ENCODE data around the gene CDH6. TPM values are rescaled to one million over a fixed set of nuclear protein-coding genes. Genes with fewer than 3 reads are reported as not detected.
A peak's percentile ranks its signal among the peaks of the same experiment; 100 is the strongest.

CDH6 gene
- total RNA-seq, result 1 to 10 TPM; 6.0 to 7.6 TPM
- long read RNA-seq, donor 1, partial matches to known transcripts, result 0 of 1 reads
- long read RNA-seq, donor 1, other reads (novel, unspliced or antisense), result 1 of 1 reads
- long read RNA-seq, donor 2, partial matches to known transcripts, result 2 of 4 reads
- long read RNA-seq, donor 2, other reads (novel, unspliced or antisense), result 2 of 4 reads

DNA sequence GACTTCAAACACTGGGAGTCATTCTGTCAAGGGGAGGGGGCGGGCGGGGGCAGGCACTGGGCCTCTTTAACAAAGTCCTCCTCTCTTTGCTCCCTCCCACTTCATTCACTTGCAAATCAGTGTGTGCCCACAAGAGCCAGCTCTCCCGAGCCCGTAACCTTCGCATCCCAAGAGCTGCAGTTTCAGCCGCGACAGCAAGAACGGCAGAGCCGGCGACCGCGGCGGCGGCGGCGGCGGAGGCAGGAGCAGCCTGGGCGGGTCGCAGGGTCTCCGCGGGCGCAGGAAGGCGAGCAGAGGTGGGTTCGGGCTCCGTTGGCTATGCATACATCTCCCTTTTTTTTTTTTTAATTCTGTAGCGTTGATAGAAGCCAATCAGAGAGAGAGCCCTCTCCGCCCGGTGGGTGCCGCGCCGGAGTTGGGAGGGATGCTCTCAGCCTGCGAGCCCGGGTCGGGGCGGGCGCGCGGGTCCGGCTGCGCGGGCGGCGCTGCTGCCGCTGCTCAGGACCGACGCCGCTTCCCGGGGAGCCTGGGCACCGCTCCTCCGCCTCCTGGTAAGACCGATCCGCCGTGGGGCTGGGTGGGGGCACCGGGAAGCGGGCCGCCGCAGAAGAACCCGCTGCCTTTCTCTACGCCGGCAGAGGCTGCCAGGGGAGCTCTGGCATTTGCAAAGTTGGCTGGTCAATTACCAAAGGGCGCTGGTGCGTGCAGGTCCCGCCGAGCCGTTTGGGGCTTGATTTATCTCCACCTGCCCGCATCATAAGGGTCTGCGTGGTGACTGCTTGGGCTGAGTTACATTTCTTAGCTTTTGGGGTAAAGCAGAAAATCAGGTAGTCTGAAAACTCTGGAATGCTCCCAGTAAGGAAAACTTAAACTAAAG lies at the start of gene CDH6:
Gene CDH6, plus strand, starts transcription at position 96 of the 877 bp plus-strand sequence. CDS start 73,788 bp downstream, outside the sequence.
- intact Hi-C loops (cut with DNase I), result loop anchor here in 1 of 2 donors (5.0 kb wide), 1 partner anchor 652 kb away; no protein-coding TSS in a partner anchor
- DNase-seq (ENCODE audit: low spot score), result peak; percentile 79

DNA sequence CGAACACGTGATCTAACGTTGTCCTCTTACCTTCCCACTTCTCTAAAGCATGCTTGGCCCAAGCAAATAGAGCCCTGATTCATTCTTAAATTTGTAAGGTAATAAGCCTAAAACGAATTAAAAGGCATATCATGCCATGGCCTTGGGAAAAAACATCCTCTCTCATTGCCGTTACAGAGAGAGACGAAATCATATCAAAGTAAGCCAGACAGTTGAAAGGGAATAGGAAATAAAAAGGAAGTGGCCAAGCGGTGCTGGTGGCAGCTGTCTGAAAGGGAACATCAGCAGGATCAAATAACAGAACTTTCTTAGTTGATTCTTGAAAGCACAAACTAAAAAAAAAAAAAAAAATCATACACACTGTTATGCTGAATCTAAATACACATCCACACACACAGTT lies 49.1 kb upstream of the CDH6 start:
- no peak for DNase-seq (ENCODE audit: low spot score)
- intact Hi-C loops (cut with DNase I), result no loop called here

DNA sequence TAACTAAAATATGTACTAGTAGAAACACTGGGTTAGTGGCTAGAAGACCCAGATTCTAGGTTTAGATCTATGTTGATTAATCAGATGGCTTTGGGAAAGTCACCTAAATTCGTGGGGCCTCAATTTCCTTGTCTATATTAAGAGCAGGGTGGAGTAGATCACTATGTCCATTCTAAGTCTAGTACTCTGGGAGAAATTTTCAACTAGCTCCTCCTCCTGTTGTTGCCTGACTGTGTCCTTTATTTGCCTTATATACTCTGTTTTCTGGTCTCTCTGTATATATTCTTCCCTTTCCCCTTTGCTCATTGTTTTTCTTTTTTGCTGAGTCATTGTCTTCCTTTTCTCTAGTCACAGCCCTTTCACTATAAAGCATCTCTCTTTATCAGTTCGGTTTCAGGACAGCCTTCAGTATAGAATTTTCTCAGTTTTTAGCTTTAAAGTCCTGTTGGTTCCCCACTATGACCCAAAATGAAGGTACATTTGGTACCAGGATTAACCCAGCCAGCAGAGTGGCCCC lies 44.5 kb upstream of the CDH6 start:
- intact Hi-C loops (cut with DNase I), result no loop called here
- DNase-seq (ENCODE audit: low spot score), result no peak

DNA sequence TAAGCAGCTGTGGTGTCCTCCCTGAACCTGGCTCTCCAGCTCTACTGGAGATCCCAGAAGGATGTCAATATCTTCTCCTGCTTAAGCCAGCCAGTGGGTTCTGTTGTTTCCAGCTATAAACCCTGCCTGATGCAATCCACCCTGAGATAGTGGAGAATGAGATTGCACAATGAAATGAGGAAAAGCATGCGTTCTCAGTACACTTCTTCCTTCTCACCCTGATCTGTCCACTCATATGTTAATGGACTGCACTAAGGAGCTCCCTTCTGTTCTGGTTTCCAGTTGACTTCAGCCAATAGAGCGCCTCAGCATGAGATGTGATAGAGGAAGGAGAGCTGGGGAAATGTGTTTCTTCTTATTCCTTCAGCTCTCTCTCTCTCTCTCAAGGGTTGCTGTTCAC lies 40.0 kb upstream of the CDH6 start:
- DNase-seq (ENCODE audit: low spot score), result no peak
- intact Hi-C loops (cut with DNase I), result no loop called here

DNA sequence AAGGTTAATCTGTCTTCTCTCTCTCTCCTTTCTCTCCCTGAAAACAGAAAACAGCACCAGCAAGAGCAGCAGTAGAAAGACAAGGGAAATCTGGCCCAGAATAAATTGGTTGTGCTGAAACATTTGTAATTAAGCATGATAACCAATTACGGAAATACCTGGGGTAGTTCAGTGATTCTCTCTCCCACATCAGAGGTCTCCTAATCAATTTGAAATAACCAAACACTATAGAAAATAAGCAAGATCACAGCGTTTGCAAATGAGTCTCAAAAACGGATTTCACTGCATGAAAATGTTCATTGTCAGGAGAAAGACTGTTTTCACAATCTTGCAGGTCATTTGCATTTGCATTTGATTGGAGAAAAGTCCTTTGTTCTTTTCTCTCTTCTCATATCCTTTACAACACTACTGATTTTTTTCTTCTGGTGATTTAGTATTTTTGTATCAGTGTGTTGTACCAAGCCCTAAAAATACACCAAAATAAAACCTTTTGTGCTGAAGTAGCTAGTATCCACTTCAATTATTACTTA lies 36.8 kb upstream of the CDH6 start:
- DNase-seq (ENCODE audit: low spot score), result no peak
- intact Hi-C loops (cut with DNase I), result no loop called here

DNA sequence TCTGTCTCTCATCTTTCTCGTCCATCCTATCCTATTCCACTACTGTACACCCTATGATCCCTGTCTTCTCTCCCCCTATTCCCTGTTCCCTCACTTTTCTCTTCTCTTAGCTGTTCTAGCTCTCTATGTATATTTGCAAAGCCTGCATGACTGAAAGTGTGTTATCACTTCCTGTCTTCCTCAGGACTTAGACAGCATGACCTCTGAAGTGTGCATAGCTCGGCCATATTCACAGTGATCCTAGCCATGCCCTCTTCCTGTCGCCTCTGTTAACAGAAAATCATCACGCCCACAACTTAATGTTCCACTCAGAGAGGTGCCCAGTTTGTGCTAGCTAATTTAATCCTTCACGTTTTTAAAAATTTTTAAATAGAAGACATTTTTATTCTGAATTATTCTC lies 35.8 kb upstream of the CDH6 start:
- intact Hi-C loops (cut with DNase I), result no loop called here

DNA sequence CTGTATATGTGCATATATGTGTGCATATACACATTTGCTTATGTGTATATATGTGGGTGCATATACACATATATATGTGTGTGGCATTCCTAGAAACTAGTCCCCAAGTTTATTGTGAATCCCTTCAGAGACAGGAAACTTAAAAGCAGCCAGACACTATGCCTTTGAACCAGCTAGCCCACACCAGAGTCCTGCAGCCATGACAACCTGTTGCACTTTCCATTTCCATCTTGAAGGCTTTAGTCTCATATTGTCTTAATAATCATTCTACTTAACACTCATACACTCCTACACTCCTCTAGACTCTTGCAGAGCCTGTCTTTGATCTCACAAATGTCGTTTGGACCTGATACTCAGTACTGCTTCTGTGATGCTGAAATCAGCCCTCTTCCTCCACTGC lies 34.8 kb upstream of the CDH6 start:
- DNase-seq (ENCODE audit: low spot score), result no peak
- intact Hi-C loops (cut with DNase I), result no loop called here

More for the DNA sequence above, 35.8 kb upstream of the CDH6 start:
- DNase-seq (ENCODE audit: low spot score), result no peak

DNA sequence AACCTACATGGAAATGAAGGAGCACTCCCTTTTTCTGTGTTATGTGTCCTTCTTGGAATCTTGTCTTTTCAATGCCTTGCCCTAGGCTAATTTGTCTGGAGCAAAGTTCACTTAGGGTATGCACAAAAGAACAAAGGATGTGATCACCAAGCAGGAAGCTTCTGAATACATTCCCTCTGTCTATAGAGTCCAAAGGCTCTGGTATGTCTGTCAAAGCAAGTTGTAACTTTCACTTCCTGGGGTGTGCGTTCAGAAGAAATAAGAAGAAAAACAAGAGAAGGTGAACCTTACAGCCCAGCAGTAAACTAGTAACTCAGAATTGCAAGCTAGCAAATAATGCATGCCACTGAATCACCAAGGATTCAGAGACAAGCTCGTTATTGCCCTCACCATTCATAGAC lies 31.7 kb upstream of the CDH6 start:
- DNase-seq (ENCODE audit: low spot score), result no peak
- intact Hi-C loops (cut with DNase I), result no loop called here

DNA sequence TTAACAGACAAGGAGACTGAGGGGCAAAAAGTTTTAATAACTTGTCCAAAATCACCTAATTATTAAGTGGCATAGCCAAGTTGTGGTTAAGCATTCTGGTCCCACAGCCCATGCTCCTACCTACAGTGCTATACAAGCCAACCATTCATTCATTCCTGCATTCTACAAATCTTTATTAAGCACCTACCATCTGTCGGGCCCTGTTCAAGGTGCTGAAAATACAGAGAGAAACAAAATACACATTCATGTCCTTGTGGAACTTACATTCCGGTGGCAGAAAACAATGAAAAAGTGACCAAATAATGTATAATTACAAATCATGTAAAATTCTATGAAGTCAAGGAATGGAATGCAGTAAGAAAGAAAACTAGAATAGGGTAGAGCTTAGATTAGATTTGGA lies 27.8 kb upstream of the CDH6 start:
- DNase-seq (ENCODE audit: low spot score), result no peak
- intact Hi-C loops (cut with DNase I), result loop anchor here in 1 of 2 donors (2.0 kb wide), 1 partner anchor 51 kb away; no protein-coding TSS in a partner anchor

DNA sequence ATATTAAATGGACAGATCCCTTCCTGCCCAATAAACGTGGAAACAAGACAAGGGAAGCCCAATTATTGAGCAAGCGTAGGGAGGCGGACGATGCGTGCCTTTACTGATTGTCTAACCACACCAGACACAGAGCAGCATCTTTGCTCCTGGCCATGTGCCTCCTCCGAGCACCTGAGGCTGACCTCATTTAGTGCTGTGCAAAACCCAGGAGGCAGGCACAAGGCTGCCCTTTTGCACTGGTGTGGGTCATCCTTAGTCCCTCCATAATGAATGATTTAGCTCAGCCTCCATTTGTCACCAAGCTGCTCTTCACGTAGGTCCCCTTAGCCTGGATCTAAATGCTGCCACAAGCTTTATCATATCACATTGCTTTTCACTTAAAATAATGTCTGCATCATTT lies 24.1 kb upstream of the CDH6 start:
- intact Hi-C loops (cut with DNase I), result no loop called here

DNA sequence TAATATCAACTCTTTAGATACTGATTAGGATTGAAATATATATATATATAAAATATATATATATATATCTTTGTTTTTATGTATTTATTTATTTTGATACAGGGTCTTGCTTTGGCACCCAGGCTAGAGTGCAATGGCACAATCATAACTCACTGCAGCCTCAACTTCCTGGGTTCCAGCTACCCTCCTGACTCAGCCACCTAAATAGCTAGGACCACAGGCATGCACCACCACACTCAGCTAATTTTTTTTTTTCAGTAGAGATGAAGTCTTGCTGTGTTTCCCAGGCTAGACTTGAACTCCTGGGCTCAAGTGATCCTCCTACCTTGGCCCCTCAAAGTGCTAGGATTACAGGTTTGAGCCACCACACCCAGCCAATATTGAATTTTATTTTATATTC lies 20.6 kb upstream of the CDH6 start:
- DNase-seq (ENCODE audit: low spot score), result no peak
- intact Hi-C loops (cut with DNase I), result no loop called here

More for the DNA sequence above, 24.1 kb upstream of the CDH6 start:
- no peak for DNase-seq (ENCODE audit: low spot score)

DNA sequence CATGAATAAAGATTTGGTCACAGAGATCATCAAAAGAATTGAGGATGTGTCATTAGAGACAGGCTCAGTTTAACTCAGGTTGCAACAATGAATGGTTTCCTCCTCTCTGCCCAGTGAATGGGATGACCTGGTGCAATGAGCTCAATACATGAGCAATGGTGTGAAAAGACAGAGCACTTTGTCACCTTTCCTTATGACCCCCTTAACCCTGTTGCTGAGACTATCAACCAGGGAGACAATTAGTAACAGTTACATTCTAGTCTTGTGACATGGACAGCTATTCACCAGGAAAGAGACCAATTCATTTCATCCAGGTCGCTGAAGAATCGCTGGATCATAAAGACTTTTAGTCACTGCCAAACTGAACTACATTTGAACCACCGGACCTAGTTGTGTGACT lies 19.9 kb upstream of the CDH6 start:
- no peak for DNase-seq (ENCODE audit: low spot score)
- intact Hi-C loops (cut with DNase I), result no loop called here

DNA sequence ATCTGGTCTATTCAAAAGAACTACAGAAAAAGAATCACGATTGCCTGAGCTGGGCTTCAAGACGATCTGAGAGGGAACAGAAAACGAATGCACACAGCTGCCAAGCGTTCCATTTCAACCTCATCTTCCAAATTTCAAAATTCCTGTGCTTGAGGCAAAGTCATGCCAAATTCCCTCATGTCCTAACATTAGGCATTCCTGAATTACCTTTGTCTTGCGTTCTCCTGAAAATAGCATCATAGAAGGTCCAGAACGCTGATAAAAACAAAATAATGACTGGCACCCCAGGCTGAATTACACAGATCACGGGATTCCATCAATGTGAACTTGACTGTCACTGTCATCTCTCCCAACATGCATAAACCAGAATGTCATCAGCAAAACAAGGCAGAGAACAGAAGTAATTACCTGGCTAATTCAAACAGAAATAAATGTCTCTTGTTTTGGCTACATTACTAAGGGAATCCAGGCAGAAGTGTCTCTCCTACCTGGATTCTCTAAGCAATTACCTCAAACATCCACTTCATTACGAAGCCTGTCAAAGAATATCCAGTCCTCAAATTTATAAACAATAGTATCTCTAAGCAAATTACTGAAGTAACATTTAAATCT lies 12.0 kb upstream of the CDH6 start:
- DNase-seq (ENCODE audit: low spot score), result no peak
- intact Hi-C loops (cut with DNase I), result no loop called here

DNA sequence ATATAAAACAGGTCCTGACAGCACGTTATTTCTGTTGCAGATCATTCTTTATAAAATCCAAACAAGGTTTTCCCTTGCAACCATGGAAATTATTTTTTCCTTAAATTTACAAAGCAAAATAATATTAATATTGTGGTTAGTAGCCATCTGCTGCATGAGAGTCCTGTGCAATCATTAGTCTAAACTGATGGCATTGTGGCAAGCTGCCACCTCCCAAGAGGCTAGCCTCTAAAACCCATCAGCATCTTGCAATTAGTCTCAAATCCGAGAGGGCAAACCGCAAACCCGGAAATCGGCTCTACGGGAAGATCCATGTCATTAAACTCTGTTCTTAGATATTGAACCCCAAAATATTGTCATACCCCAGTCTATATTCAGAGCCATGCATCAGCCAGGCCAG lies 11.3 kb upstream of the CDH6 start:
- no peak for DNase-seq (ENCODE audit: low spot score)
- intact Hi-C loops (cut with DNase I), result no loop called here

DNA sequence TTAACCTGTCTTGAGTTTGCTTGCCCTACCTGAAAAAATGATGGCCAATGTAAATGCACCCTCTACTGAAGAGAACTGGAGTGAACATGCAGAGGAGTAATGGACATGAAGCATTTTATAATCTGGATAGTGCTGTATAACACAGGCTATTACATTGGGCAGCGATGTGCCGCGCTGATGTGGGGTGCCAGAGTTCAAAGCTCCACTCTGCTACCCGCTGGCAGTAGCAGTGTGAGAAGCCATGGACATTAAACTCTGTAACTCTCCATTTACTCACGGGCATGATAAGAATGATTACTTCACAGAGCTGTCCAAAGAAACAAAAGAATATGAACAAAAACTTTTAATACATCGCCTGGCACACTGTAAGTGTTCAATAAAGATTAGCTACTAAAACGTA lies 7.5 kb upstream of the CDH6 start:
- DNase-seq (ENCODE audit: low spot score), result no peak
- intact Hi-C loops (cut with DNase I), result no loop called here

DNA sequence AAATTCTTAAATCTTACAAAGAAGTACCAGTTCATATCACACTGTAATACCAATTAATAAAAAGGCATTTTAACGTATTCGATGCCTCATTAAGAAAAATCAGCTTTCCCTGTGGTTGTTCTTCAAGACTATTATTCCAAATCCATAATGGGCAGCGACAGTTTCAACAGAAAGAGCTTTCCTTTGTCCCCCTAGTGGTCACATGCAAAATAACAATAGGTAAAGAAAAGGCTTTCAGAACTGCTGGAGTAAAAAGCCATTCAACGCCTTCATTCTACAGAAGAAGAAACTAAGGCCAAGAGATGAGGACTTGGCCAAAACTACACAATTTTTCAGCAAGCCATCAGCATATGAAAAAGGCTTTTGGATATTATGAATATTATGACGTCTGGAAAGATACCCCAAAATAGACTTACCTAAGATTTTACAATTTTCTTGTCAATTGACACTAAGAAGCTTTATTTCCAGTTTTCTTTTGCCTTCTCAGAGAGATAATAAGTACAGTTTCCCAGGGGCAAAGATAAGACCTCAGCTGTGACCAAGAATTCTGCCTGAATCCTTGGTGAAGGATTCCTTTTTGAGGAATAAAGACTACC lies 6.7 kb upstream of the CDH6 start:
- intact Hi-C loops (cut with DNase I), result no loop called here
- no peak for DNase-seq (ENCODE audit: low spot score)

DNA sequence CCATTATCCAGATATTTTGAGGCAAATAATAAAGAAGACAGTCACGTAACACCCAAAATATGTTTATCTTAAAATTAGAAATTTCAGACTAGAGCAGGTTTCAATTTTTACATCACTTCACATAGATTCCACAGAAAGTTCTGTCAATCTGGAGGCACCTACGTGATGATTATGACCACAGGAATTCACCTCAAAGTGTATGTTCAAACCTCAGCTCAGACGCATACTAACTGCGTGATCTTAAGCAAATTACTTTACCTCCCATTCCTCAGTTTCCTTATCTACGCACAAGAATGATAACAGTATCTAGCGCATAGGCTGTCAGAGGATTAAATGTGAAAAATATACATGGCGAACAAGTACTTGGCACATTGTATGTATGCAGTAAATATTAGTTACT lies 5.9 kb upstream of the CDH6 start:
- no peak for DNase-seq (ENCODE audit: low spot score)
- intact Hi-C loops (cut with DNase I), result no loop called here

DNA sequence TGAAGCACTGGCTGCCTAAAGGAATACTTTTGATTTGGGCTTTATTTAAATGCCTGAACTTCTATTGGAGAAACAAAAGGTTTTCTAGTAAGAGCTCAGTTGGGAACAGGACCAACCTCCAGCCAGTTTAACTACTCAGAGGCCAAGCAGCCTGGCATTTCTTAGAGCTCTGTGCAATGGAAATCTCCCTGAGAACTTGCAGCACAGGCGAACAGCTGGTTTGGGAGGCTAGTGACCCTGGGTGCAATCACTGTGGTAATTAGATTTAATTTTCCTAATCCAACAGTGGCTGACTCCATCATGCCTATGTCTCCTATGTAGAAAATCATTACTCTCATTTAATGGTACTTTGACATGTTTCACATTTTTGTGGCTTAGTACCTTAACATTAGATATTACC lies 1.0 kb upstream of the CDH6 start:
- DNase-seq (ENCODE audit: low spot score), result no peak
- intact Hi-C loops (cut with DNase I), result loop anchor here in 1 of 2 donors (5.0 kb wide), 1 partner anchor 650 kb away; no protein-coding TSS in a partner anchor

DNA sequence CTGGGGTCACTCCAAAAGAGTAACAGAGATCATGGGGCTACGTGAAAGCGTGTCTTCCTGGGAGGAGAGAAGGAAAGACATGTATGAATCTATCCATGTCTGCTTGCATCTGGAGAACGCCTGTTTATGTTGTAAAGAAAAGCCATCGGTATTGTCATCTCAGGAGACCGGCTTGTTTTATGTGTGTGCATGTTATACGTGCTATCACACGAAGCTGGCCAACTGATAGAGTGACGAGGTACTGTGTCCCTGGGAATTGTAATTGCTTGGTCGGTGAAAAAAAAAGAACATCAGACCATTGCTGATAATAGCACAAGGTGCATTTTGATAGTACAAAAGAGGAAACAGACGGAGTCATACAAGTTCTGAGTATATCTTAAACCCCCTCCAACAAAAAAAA lies 370 bp upstream of the CDH6 start:
- no peak for DNase-seq (ENCODE audit: low spot score)
- intact Hi-C loops (cut with DNase I), result loop anchor here in 1 of 2 donors (5.0 kb wide), 1 partner anchor 651 kb away; no protein-coding TSS in a partner anchor
